Measurements from ENCODE around the gene CPEB1.
"Not testable (repeated sequence)": the region's sequence is repeated elsewhere in the genome, so short reads cannot be mapped to it uniquely, and the experiment has no call there.

Gene CPEB1

DNA sequence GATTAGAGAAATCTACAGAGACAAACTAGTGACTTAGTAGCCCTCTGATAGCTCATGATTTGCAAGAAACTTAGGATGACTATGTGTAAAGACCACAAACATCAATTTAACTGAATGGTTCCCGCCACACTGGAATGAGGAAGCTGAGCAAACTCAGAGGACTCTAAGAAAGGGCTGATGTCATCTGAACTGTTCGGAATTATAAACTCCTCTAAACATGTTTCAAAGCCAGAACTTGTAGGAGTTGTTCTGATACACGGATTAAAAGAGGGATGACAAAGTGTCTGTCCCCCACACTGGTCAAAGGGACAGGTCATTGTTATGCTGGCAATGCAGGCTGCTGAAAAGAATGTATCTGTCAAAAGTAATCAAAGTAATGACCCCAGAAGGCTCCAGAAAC, 141.3 kb downstream of the CPEB1 start:
- DNase-seq, result not testable (repeated sequence)

DNA sequence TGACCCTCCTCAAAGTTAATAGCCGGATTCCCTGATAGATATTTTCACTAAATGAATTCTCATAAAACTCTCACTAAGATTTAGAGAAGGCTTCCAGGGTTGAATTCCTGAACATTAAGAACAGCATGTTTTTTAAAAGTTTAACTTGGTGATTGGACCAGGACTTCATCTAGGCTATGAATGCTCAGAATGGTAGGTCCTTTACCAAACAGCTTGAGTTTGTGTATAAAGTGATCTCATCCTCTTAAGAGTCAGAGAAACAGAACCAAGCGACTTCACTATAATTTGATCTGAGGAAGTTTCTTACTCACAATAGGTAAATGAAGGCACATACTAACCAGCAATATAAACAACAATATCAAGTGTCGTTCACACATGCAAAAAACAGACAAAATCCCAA, 143.1 kb downstream of the CPEB1 start:
- not testable (repeated sequence) for DNase-seq

DNA sequence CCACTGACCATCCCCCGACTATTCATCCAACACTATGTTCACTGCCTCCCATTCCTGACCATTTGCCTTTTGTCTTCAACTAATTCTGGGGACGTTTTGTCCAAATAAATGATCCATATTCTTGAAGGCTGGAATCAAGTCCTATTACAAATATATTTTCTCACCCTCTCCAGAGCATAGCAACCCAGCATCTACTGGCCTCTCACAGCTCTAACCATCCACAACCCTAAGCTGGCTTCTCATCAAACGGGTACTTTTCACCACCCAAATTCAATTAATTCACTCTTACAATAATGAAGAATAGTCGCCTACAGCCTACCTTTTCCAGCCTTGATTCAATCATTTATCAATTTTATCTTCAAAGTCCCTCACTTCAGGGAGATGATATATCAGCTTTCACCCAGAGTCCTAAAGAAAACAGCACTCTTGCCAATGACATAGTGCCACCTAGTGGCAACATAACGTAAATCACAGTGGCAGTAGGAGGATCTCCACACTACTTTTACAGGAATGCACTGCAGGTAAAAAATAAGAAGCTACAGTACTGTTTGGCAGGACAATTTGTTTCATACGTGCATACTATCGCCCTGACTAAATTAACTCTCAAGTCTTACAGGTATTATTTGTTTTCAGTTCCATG, 144.3 kb downstream of the CPEB1 start:
- DNase-seq, result not testable (repeated sequence)

DNA sequence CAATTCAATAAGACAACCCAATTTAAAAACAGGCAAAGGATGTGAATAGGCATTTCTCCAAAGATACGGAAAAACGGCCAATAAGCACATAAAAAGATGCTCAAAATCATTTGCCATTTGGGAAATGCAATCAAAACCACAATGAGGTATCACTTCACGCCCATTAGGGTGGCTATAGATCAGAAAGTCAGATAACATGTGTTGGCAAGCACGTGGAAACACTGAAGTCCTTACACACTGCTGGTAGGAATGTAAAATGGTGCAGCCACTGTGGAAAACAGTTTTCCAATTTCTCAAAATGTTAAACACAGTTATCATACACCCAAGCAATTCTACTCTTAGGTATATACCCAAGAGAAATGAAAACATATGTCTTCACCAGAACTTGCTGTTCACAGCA, 146.4 kb downstream of the CPEB1 start:
- not testable (repeated sequence) for DNase-seq

DNA sequence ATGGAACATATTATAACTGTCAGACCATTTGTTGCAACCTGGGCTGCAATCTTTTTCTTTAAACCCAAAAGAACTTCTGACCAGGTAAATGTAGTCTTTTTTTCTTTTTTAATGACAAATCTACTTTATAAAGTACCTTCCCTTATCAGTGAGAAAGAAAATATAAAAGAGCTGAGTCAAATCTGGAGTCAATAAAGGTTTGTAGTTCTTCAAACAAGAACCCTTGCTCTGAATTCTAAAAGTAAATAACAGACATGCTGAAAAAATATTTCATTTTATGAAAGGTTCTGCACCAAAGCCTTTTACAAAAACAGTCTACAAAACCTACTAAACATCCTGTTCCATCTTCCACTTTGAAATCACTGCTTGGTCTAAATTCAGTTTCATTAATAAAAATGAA, 149.2 kb downstream of the CPEB1 start:
- DNase-seq, result not testable (repeated sequence)

Data from T-helper 2 cell (primary cell).